Cerebellar cortex (tissue), 1 donor: ENCODE measurements around the gene SNAPC5.
"Not testable (repeated sequence)": the region's sequence is repeated elsewhere in the genome, so short reads cannot be mapped to it uniquely, and the experiment has no call there.

ENCODE experiments used
- DNase-seq: peaks from one replicate; pipeline ENCODE4 v3.0.0-alpha.2; 2015; ENCODE audit warnings: low spot score

Gene SNAPC5

DNA sequence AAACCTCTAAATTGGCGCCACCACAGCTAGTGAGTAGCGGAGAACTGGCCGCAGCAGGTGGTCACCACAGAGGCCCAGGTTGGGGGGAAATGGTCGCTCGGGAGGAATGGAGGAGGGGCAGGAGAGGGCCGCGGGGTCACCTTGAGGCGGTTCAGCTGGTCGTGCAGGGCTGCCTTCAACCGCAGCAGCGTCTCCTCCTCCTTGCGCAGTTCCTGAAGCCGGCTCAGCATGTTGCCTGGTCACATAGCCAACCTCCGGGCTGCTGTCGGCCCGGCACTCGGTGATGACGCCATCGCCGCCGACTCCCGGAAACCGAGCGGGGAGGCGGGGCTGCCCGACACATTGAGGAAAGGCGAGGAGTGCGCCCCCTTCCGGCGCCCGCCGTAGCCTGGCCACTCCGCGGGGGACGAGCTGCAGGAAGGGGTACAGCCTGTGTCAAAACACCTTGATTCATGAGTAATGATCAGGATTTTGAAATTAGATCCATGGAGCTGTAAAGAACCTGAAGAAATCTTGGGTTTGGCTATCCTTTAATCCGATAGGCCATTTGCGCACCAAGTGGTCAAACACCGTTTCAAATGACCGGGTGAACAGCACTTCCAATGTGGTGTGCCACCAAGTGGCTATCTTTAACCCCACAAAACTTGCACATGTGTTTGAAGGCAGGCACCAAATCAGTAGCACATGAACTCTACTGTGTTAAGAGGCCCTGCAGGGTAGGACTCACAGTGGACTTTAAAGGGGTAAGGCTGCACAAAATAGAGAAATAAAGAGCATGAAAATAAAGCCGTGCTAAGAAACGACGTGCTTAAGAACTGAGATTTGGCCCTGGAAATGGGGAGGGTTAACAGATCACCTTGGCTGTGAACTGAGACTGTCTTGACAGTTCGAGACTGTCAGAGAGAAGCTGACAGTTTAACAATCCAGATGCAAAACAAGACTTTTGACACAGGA is at the start of gene SNAPC5:
Gene SNAPC5 (minus strand): TSS at position 261 of the 954 bp plus-strand sequence. CDS start 31 bp downstream, at position 230.
- DNase-seq = peak; percentile 94

GRCh38 chr15:66545255-66545654 is 47.7 kb upstream of the SNAPC5 start:
- no peak for DNase-seq

GRCh38 chr15:66542896-66543295 is 45.3 kb upstream of the SNAPC5 start:
- DNase-seq = no peak

- no peak for DNase-seq
Observed at GRCh38 chr15:66535056-66535455, 37.5 kb upstream of the SNAPC5 start.

- DNase-seq = no peak
Observed at GRCh38 chr15:66524838-66525237, 27.3 kb upstream of the SNAPC5 start.

- no peak for DNase-seq
Observed at GRCh38 chr15:66523926-66524325, 26.4 kb upstream of the SNAPC5 start.

DNA sequence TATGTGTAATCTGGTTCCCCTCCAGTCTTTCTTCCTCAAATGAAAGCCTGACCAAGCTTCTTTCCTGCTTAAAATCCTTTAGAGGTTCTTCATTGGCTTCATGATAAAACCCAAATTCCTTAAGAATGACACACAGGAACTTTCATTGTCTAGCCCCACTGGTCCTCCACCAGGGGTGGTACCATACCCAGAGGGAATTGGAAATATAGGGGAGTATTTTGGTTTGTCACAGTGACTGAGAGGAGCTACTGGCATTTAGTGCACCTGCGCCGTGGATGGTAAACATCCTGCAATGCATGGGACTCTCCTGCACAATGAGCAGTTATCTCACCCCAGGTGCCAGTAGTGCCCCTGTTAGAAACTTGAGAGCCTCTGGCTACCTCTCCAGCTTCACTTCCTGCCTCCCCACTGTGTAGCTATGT is 18.4 kb upstream of the SNAPC5 start:
- no peak for DNase-seq

DNA sequence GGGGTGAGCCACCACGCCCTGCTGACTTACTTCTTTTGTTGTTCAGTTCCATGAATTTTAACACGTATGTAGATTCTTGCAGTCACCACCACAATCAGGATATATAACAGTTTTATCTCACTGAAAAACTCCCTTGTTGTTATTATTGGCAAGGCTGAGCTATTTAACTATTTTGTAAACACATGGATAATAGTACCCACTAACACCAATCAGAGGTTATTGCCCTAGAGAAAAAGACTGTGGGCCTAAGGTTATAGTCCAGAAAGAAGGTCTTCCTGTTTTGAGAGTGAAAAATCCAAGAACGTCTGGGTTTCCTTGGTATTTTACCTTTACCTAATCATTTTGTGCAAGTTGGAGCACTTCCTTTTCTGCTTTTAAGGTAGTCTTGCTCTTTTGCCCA is 17.0 kb upstream of the SNAPC5 start:
- DNase-seq = no peak

DNA sequence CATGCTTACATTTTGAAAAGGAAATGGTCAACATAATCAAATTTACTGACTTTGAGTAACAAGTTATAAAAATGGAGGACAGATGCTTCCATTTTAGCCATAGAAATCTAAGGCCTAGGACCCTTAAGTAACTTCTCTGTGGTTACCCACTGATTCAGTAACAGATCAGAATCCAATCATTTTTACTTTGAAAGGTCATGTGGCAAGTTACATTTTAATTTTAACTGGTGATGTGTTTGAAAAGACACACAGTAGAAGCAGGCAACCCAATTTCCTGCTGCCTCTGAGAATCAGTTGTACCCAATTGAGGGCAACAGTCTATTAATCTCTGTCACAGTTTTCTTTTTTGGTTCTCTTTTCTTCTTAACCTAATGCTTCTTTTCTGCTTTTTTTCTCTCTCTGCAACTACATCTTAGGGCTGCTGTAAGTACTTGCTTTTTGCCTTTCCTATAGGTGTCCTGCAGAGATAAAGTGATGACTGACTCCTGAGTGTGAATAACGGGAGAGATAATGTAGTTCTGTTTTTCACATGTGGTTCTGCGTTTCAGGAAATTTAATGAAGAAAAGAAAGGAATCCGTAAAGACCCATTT is 10.8 kb upstream of the SNAPC5 start:
- no peak for DNase-seq

- DNase-seq = no peak
Observed at GRCh38 chr15:66505818-66506217, 8.3 kb upstream of the SNAPC5 start.

DNA sequence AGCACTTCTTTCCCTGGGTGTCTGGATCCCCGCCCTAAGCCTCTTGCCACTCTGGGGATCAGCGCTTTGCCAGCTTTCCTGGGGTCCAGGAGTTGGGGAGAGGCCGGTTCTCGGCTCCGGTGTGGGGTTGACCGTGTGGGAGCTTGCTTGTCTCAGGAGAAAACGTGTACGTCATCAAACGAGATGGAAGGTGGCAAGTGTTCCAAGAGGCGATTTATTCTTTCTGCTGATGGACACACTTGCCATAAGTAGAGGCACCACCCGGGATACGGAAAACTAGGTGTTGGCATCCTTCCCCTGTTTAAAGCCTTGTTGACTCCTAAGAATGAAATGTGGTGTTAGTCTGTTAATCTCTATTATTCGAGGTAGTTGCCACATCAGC is 7.9 kb upstream of the SNAPC5 start:
- no peak for DNase-seq

GRCh38 chr15:66504563-66505429 is 7.2 kb upstream of the SNAPC5 start, which contains the start of the genes RPL4 and ZWILCH:
Gene RPL4 (minus strand): TSS chr15:66504855. CDS start chr15:66504790, 65 bp downstream.
Gene ZWILCH (plus strand): TSS chr15:66505326. CDS start chr15:66505339, 13 bp downstream.
- DNase-seq = peak; percentile 85

DNA sequence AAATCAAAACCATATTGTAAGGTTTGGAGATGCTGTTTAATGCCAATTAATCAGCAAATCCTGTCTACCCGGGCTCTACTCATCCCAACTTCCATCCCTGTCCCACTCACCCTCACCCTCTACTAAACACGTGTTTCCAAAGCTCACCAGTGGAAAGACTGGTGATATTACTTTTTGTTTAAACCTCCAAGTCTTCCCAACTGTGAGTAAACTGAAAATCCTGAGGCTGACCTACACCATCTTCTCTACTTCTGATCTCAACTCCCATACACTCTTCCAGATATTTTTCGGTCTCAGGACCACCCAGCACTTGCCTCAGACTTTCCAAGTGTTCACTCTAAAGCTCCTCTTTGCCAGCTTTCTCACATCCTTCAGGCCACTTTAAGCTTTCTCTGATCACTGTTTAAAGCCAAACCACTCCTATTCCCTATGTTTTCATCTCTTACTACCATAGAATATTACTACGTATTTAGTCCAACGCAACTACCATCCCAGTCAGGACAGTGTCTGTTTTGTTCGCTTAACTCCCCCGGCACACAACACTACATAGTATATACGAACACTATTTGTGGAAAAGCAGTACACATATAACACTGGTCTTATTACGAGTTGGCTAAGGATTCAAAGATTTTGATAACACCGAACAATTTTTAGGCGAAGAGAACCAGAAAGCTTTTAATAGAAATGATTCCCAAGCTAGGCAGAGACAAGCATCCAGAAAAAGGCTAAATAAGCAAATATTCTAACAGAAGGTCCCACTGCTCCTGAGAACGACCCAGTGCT is 6.4 kb upstream of the SNAPC5 start:
- DNase-seq = no peak

GRCh38 chr15:66503041-66503648 is 5.6 kb upstream of the SNAPC5 start:
- not testable (repeated sequence) for DNase-seq

DNA sequence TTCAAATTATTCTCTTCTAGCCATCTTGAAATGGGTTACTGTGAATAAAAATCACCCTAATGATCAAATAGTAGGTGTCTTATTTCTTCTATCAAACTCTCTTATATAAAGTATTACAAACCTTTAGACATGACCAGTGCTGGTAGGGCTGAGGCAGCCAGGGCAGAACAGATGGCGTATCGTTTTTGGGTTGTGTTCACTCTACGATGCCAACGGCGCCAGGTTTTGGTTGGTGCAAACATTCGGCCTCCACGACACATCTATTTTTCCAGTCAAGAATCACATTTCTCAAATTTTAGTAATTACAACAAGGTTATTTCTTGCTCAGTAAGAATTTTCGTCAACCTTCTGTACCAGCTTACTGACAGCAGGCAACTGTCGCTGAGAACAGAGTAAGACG is 4.9 kb upstream of the SNAPC5 start:
- peak; percentile 53 for DNase-seq

- DNase-seq = not testable (repeated sequence)
Observed at GRCh38 chr15:66500346-66500745, 2.8 kb upstream of the SNAPC5 start.

DNA sequence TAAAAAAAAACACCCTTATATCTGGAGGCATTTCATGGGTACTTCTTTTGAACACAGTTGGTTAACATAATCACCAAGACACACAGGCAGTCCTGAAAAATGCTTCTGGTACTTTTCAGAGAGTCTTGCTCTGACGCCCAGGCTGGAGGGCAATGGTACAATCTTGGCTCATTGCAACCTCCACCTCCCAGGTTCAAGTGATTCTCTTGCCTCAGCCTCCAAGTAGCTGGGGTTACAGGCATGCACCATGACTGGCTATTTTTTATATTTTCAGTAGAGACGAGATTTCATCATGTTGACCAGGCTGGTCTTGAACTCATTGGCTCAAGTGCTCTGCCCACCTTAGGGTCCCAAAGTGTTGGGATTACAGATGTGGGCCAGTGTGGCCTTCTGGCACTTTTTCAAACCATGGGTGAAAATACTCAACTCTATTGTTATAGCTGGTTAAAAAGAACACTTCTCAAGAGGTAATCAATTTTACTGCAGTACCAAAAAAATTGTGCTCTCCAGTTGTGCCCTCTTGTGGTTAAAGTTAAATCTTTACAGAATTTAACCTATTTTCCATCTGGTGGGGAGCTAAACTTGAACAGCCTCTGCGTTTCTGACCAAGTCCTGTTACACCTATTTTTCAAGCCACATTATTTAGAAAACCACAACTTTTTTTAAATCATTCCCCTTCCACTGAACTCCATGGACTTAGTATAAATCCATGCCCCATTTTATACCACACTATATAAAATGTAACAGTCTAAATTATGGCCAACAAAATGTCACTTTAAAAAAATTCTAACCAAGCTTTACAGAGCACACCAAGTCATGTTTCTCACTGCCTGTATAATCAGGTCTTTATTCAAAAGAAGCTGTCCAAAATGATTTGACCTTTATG is 1.2 kb upstream of the SNAPC5 start:
- peak; percentile 64 for DNase-seq

GRCh38 chr15:66496951-66497501 is 536 bp downstream of the SNAPC5 start:
- DNase-seq = no peak

DNA sequence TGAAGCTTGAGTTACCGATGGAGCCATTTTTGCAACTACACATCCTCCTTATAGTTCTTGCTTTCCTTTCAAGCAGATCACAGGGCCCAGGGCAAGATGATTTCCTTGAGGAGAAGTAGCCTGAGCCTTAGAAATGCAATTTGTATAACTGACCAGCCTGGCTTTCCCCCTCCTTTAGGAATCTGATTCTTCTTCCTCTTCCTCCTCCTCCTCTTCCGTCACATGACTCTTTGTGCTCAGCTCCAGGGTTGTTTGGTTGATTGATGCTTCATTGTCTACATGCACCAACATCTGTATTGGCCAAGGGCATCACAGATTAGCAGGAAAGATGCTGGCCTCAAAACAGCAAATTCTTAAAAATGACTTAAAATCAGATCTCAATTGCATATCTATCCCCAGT is 3.3 kb downstream of the SNAPC5 start:
- no peak for DNase-seq

DNA sequence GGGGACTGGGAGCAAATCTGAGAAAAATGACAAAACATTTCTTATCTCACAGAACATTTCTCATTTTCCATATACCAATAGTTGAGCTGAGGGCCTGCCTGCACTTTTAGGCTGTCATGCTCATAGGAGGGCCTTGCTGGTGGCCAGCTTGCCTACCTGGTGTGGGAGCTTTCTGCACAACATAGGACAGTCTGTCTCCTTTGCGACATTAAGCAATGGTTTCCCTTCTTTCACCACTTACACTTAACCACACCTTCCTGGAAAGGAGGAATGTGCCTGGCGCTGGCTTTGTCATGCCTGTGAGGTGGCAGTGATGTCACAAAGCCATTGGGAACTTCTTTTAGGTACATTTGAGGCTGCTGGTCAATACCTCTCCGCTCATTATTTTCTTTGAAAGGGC is 5.7 kb downstream of the SNAPC5 start:
- no peak for DNase-seq
